WTC11 (cell line): ENCODE measurements around the gene PGBD5. TPM values are rescaled to one million over a fixed set of nuclear protein-coding genes. Genes with fewer than 3 reads are reported as not detected.

Source experiments
- ATAC-seq: fragments of 200-7000 bp; cut with Tn5 transposase; 2 replicates; pipeline ENCODE4 v1.10.0; 2021; ENCODE audit warnings: mild to moderate bottlenecking, moderate library complexity
- CTCF ChIA-PET: fragments of 300-600 bp; sonication (Branson Sonifier 250); formaldehyde crosslinking; loops from one replicate; lab custom pipeline; 2021; ENCODE audit warnings: antibody characterized with exemption; lab: Charles Lee
- POLR2A ChIA-PET: fragments of 350-600 bp; sonication (Branson Sonifier 250); formaldehyde crosslinking; loops from one replicate; lab custom pipeline; 2021; ENCODE audit warnings: antibody characterized with exemption; lab: Charles Lee
- DNase-seq: peaks from one replicate; pipeline ENCODE4 v3.0.0; 2021; ENCODE audit warnings: low spot score
- H3K27ac Mint-ChIP-seq: 2 replicates; pipeline ENCODE4 v1.8.0; 2021; ENCODE audit warnings: mixed read lengths
- H3K27me3 Mint-ChIP-seq: 2 replicates; pipeline ENCODE4 v1.8.0; 2021; ENCODE audit warnings: low read depth, mild to moderate bottlenecking, moderate library complexity, mixed read lengths
- H3K36me3 Mint-ChIP-seq: 2 replicates; pipeline ENCODE4 v1.8.0; 2021; ENCODE audit warnings: mixed read lengths
- H3K4me1 Mint-ChIP-seq: 2 replicates; pipeline ENCODE4 v1.8.0; 2022; ENCODE audit warnings: mixed read lengths
- H3K4me3 Mint-ChIP-seq: 2 replicates; pipeline ENCODE4 v1.8.0; 2021; ENCODE audit warnings: mild to moderate bottlenecking, moderate library complexity, mixed read lengths
- H3K9me3 Mint-ChIP-seq: 2 replicates; pipeline ENCODE4 v1.8.0; 2021; ENCODE audit warnings: mixed read lengths
- ARID4B ChIP-seq: sonication (generic); formaldehyde crosslinking; IDR thresholded peaks from 2 replicates; pipeline ENCODE4 v1.8.0; 2023; ENCODE audit warnings: missing genetic modification reagents, mild to moderate bottlenecking, borderline replicate concordance
- E2F4 ChIP-seq: sonication (generic); formaldehyde crosslinking; IDR thresholded peaks from 2 replicates; pipeline ENCODE4 v1.8.1; 2022; ENCODE audit warnings: low read depth, mild to moderate bottlenecking, moderate library complexity, missing genetic modification reagents, borderline replicate concordance
- IRF1 ChIP-seq: sonication (generic); formaldehyde crosslinking; IDR thresholded peaks from 2 replicates; pipeline ENCODE4 v1.8.0; 2023; ENCODE audit warnings: missing genetic modification reagents
- IRF2 ChIP-seq: sonication (generic); formaldehyde crosslinking; IDR thresholded peaks from 2 replicates; pipeline ENCODE4 v1.8.0; 2022; ENCODE audit warnings: low read depth, missing genetic modification reagents, borderline replicate concordance
- OVOL2 ChIP-seq: fragments of 250-450 bp; sonication (Bioruptor Pico); IDR thresholded peaks from 2 replicates; pipeline ENCODE4 v1.9.0; 2021; ENCODE audit warnings: mild to moderate bottlenecking, borderline replicate concordance
- PRDM15 ChIP-seq: sonication (generic); formaldehyde crosslinking; IDR thresholded peaks from 2 replicates; pipeline ENCODE4 v1.8.0; 2022; ENCODE audit warnings: missing genetic modification reagents
- PRRX2 ChIP-seq: fragments of 250-450 bp; sonication (Bioruptor Pico); IDR thresholded peaks from 2 replicates; pipeline ENCODE4 v1.8.0; 2021; ENCODE audit warnings: mild to moderate bottlenecking
- SMAD3 ChIP-seq: sonication (generic); formaldehyde crosslinking; IDR thresholded peaks from 2 replicates; pipeline ENCODE4 v1.8.0; 2022; ENCODE audit warnings: missing genetic modification reagents, mild to moderate bottlenecking, borderline replicate concordance
- SOX15 ChIP-seq: fragments of 250-450 bp; sonication (Bioruptor Pico); IDR thresholded peaks from 2 replicates; pipeline ENCODE4 v1.9.0; 2021; ENCODE audit warnings: mild to moderate bottlenecking
- TP53 ChIP-seq: sonication (generic); formaldehyde crosslinking; IDR thresholded peaks from 2 replicates; pipeline ENCODE4 v1.8.1; 2023; ENCODE audit warnings: mild to moderate bottlenecking, missing genetic modification reagents
- ZNF219 ChIP-seq: sonication (generic); formaldehyde crosslinking; IDR thresholded peaks from 2 replicates; pipeline ENCODE4 v1.8.0; 2023; ENCODE audit warnings: missing genetic modification reagents, mild to moderate bottlenecking, borderline replicate concordance
- ZNF416 ChIP-seq: fragments of 250-450 bp; sonication (Bioruptor Pico); IDR thresholded peaks from 2 replicates; pipeline ENCODE4 v1.9.0; 2021; ENCODE audit warnings: mild to moderate bottlenecking, inconsistent platforms
- ZNF423 ChIP-seq: fragments of 250-450 bp; sonication (Bioruptor Pico); IDR thresholded peaks from 2 replicates; pipeline ENCODE4 v2.1.2; 2022; ENCODE audit warnings: mild to moderate bottlenecking, moderate library complexity
- ZNF532 ChIP-seq: fragments of 250-450 bp; sonication (Bioruptor Pico); IDR thresholded peaks from 2 replicates; pipeline ENCODE4 v1.9.0; 2021; ENCODE audit warnings: mild to moderate bottlenecking, borderline replicate concordance
- total RNA-seq: library from RNA; stranded (reverse); gene quantifications from 3 replicates; pipeline ENCODE4 v1.2.3, GENCODE V29; 2021

The PGBD5 gene
- total RNA-seq, 1 experiment from 2014 or later = 23.8 TPM

GRCh38 chr1:230349020-230349393 is 77.1 kb downstream of the PGBD5 start (continued):
- TF ChIP-seq ZNF532 (CRISPR knock-in tag) (no peak), ZNF423 (CRISPR knock-in tag) (no peak)
- TF ChIP-seq, all 79 proteins: peak for 0

- Mint-ChIP-seq H3K36me3 (peaks cover 41% of the 10 kb centered on the region), H3K27me3 (no peaks in the 10 kb centered on the region), H3K4me1 (no peaks in the 10 kb centered on the region), H3K4me3 (no peak overlapping the region), H3K27ac (no peak overlapping the region), H3K9me3 (no peaks in the 10 kb centered on the region)
- ATAC-seq (no peak), DNase-seq (no peak)
- ChIA-PET POLR2A (no interaction called here), CTCF (no interaction called here)
- no peak for TF ChIP-seq IRF2 (CRISPR knock-in tag)
- TF ChIP-seq ARID4B (CRISPR knock-in tag) = no peak
- TF ChIP-seq E2F4 (CRISPR knock-in tag) = no peak
- TF ChIP-seq SMAD3 (CRISPR knock-in tag) = no peak
- no peak for TF ChIP-seq ZNF219 (CRISPR knock-in tag)
- no peak for TF ChIP-seq PRDM15 (CRISPR knock-in tag)
- no peak for TF ChIP-seq IRF1 (CRISPR knock-in tag)
- no peak for TF ChIP-seq OVOL2 (CRISPR knock-in tag)
- TF ChIP-seq SOX15 (CRISPR knock-in tag) = no peak
- no peak for TF ChIP-seq TP53
- TF ChIP-seq ZNF416 (CRISPR knock-in tag) = no peak
- TF ChIP-seq PRRX2 (CRISPR knock-in tag) = no peak
Observed at GRCh38 chr1:230348386-230349019, 77.6 kb downstream of the PGBD5 start.
